HepG2 (cell line): ENCODE data around the gene SYCE3.

ENCODE experiments used
- ATF2 ChIP-seq: sonication (generic); formaldehyde crosslinking; IDR thresholded peaks from 2 replicates; pipeline ENCODE4 v1.4.0; 2020; ENCODE audit warnings: missing genetic modification reagents
- HDAC2 ChIP-seq: sonication (generic); formaldehyde crosslinking; IDR thresholded peaks from 2 replicates; pipeline ENCODE4 v1.4.0; 2020; ENCODE audit warnings: missing genetic modification reagents
- JUND ChIP-seq: sonication (generic); formaldehyde crosslinking; IDR thresholded peaks from 2 replicates; pipeline ENCODE4 v1.8.0; 2022; ENCODE audit warnings: mild to moderate bottlenecking, missing genetic modification reagents
- MAX ChIP-seq: IDR thresholded peaks from 2 replicates; pipeline ENCODE4 v1.6.1; 2012; ENCODE audit warnings: inconsistent platforms
- NBN ChIP-seq: fragments of 450-650 bp; conservative IDR thresholded peaks from 2 replicates; pipeline ENCODE4 v1.6.1; 2017
- ZBTB2 ChIP-seq: sonication (generic); formaldehyde crosslinking; IDR thresholded peaks from 2 replicates; pipeline ENCODE4 v1.8.0; 2022; ENCODE audit warnings: low read depth, missing genetic modification reagents
- ZMAT5 ChIP-seq: sonication (generic); formaldehyde crosslinking; IDR thresholded peaks from 2 replicates; pipeline ENCODE4 v1.5.0; 2020; ENCODE audit warnings: mild to moderate bottlenecking, low read depth, missing genetic modification reagents, borderline replicate concordance

GRCh38 chr22:50513175-50513574, 49.5 kb downstream of the SYCE3 start:
- TF ChIP-seq NBN (no peak), ZMAT5 (CRISPR knock-in tag) (no peak), ATF2 (CRISPR knock-in tag) (no peak), JUND (CRISPR knock-in tag) (no peak), HDAC2 (no peak), ZBTB2 (CRISPR knock-in tag) (no peak), MAX (no peak)
